ENCODE results near the gene TMEM156. TPM values are rescaled to one million over a fixed set of nuclear protein-coding genes. Genes with fewer than 3 reads are reported as not detected.

Gene TMEM156
- polyA plus RNA-seq, 1 donor (not counting 4 experiments of a cell fraction or from before 2014, with no cell fraction given), result 0.68 TPM

GRCh38 chr4:38928568-38928967 is 103.6 kb downstream of the TMEM156 start:
- no peaks in the 10 kb centered on the region for H3K9me3 ChIP-seq (ENCODE audit: control insufficient read depth, low read depth, low read length)
- no peaks in the 10 kb centered on the region for H3K4me1 ChIP-seq (ENCODE audit: control insufficient read depth, extremely low read depth, insufficient read depth, low read length)
- no peak overlapping the region for H3K9ac ChIP-seq (ENCODE audit: control insufficient read depth, extremely low read depth, insufficient read depth, low read length)
- no peak for DNase-seq (ENCODE audit: low read depth, low spot score)
- no peak overlapping the region for H3K4me3 ChIP-seq (ENCODE audit: control insufficient read depth in 2 of 3, extremely low read depth in 1 of 3, insufficient read depth in 2 of 3, low read depth in 1 of 3, low read length in 3 of 3)
- no peaks in the 10 kb centered on the region for H3K79me2 ChIP-seq (ENCODE audit: control insufficient read depth, insufficient read depth, low read length)
- H3K27ac ChIP-seq (ENCODE audit: control insufficient read depth, insufficient read depth, low read length), result no peak overlapping the region
- no peaks in the 10 kb centered on the region for H3K27me3 ChIP-seq (ENCODE audit: control insufficient read depth, extremely low read depth, insufficient read depth, low read length)
- no peak for FAIRE-seq
- H3K9me1 ChIP-seq (ENCODE audit: control insufficient read depth, extremely low read depth, insufficient read depth, low read length), result peaks cover 2% of the 10 kb centered on the region
- H2AFZ ChIP-seq (ENCODE audit: control insufficient read depth, low read length), result no peak overlapping the region
- H3K4me2 ChIP-seq (ENCODE audit: control insufficient read depth, extremely low read depth, insufficient read depth, low read depth, low read length), result no peak overlapping the region
- no peaks in the 10 kb centered on the region for H4K20me1 ChIP-seq (ENCODE audit: control insufficient read depth, extremely low read depth, insufficient read depth, low read length)
- dilution Hi-C loops (cut with MboI; ENCODE audit: extremely low pct_ligation_motif_present, low sequenced_read_pairs), result no loop called here
- peaks cover 6% of the 10 kb centered on the region in 2 experiments for H3K36me3 ChIP-seq (ENCODE audit: control insufficient read depth in 2 of 2, extremely low read depth in 1 of 2, insufficient read depth in 2 of 2, low read length in 2 of 2)
- no peak for TF ChIP-seq EZH2 (IDR thresholded peaks at IDR 0.05; ENCODE audit: low read length)
- TF ChIP-seq, protein P1, sequence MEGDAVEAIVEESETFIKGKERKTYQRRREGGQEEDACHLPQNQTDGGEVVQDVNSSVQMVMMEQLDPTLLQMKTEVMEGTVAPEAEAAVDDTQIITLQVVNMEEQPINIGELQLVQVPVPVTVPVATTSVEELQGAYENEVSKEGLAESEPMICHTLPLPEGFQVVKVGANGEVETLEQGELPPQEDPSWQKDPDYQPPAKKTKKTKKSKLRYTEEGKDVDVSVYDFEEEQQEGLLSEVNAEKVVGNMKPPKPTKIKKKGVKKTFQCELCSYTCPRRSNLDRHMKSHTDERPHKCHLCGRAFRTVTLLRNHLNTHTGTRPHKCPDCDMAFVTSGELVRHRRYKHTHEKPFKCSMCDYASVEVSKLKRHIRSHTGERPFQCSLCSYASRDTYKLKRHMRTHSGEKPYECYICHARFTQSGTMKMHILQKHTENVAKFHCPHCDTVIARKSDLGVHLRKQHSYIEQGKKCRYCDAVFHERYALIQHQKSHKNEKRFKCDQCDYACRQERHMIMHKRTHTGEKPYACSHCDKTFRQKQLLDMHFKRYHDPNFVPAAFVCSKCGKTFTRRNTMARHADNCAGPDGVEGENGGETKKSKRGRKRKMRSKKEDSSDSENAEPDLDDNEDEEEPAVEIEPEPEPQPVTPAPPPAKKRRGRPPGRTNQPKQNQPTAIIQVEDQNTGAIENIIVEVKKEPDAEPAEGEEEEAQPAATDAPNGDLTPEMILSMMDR (optimal IDR thresholded peaks at IDR 0.05 in 1 of 3, IDR thresholded peaks at IDR 0.05 in 1 of 3, conservative IDR thresholded peaks at IDR 0.05 in 1 of 3; ENCODE audit: extremely low read depth in 1 of 3, insufficient read depth in 2 of 3, low read length in 3 of 3), result no peak

DNA sequence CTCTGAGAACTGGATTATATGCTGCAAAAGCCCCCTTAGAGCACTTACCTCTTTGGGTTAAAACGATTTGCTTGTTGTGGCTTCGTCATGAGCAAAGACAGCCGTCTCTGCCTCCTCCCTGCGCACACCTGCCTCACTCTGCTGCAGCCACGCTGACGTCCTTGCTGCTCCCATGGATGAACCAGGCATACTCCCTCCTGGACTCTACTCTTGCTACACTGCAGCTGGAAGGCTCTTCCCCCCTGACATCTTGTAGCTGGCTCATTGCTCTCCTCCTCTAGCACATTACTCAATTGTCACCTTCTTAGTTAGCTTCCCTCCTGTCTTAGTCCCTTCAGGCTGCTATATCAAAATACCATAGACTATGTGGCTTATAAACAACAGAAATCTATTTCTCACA is 105.3 kb downstream of the TMEM156 start:
- FAIRE-seq (no peak), DNase-seq (ENCODE audit: low read depth, low spot score) (no peak)
- Histone ChIP-seq H4K20me1 (ENCODE audit: control insufficient read depth, extremely low read depth, insufficient read depth, low read length) (no peaks in the 10 kb centered on the region), H3K4me2 (ENCODE audit: control insufficient read depth, extremely low read depth, insufficient read depth, low read depth, low read length) (no peak overlapping the region), H3K36me3 (ENCODE audit: control insufficient read depth in 2 of 2, extremely low read depth in 1 of 2, insufficient read depth in 2 of 2, low read length in 2 of 2) (peaks cover 5 to 8% of the 10 kb centered on the region in 2 experiments), H3K4me3 (ENCODE audit: control insufficient read depth in 2 of 3, extremely low read depth in 1 of 3, insufficient read depth in 2 of 3, low read depth in 1 of 3, low read length in 3 of 3) (no peak overlapping the region), H2AFZ (ENCODE audit: control insufficient read depth, low read length) (no peak overlapping the region), H3K27me3 (ENCODE audit: control insufficient read depth, extremely low read depth, insufficient read depth, low read length) (no peaks in the 10 kb centered on the region), H3K27ac (ENCODE audit: control insufficient read depth, insufficient read depth, low read length) (no peak overlapping the region), H3K4me1 (ENCODE audit: control insufficient read depth, extremely low read depth, insufficient read depth, low read length) (no peaks in the 10 kb centered on the region), H3K9me1 (ENCODE audit: control insufficient read depth, extremely low read depth, insufficient read depth, low read length) (peaks cover 2% of the 10 kb centered on the region), H3K9ac (ENCODE audit: control insufficient read depth, extremely low read depth, insufficient read depth, low read length) (no peak overlapping the region), H3K79me2 (ENCODE audit: control insufficient read depth, insufficient read depth, low read length) (no peaks in the 10 kb centered on the region), H3K9me3 (ENCODE audit: control insufficient read depth, low read depth, low read length) (no peaks in the 10 kb centered on the region)
- TF ChIP-seq, protein P1 (optimal IDR thresholded peaks at IDR 0.05 in 1 of 3, IDR thresholded peaks at IDR 0.05 in 1 of 3, conservative IDR thresholded peaks at IDR 0.05 in 1 of 3; ENCODE audit: extremely low read depth in 1 of 3, insufficient read depth in 2 of 3, low read length in 3 of 3), result no peak
- no peak for TF ChIP-seq EZH2 (IDR thresholded peaks at IDR 0.05; ENCODE audit: low read length)
- dilution Hi-C loops (cut with MboI; ENCODE audit: extremely low pct_ligation_motif_present, low sequenced_read_pairs), result no loop called here

Measured in keratinocyte (primary cell).